GM12872 (cell line): ENCODE data around the gene SPAG17.

Source experiments
- CTCF ChIP-seq: IDR thresholded peaks from 3 replicates; pipeline ENCODE4 v1.5.1; 2011; ENCODE audit warnings: low read depth, mild to moderate bottlenecking, low read length, moderate library complexity; ENCODE audit not compliant: insufficient read depth

SPAG17 gene

GRCh38 chr1:118118469-118118868 lies 66.6 kb downstream of the SPAG17 start:
- no peak for TF ChIP-seq CTCF

GRCh38 chr1:118117521-118117920 lies 67.5 kb downstream of the SPAG17 start:
- no peak for TF ChIP-seq CTCF

GRCh38 chr1:118116909-118117308 lies 68.1 kb downstream of the SPAG17 start:
- TF ChIP-seq CTCF, result no peak

- TF ChIP-seq CTCF, result no peak
Measured at GRCh38 chr1:118116401-118116800, 68.6 kb downstream of the SPAG17 start.

- TF ChIP-seq CTCF, result no peak
Measured at GRCh38 chr1:118115567-118116295, 69.3 kb downstream of the SPAG17 start.

- TF ChIP-seq CTCF, result no peak
Measured at GRCh38 chr1:118113261-118113660, 71.8 kb downstream of the SPAG17 start.

- no peak for TF ChIP-seq CTCF
Measured at GRCh38 chr1:118110580-118110979, 74.4 kb downstream of the SPAG17 start.

- TF ChIP-seq CTCF, result no peak
Measured at GRCh38 chr1:118104951-118105350, 80.1 kb downstream of the SPAG17 start.
